Left ventricle myocardium inferior (tissue), 1 donor: ENCODE results near the gene SSBP3. TPM values are rescaled to one million over a fixed set of nuclear protein-coding genes. Genes with fewer than 3 reads are reported as not detected.

Experiments
- DNase-seq: peaks from one replicate; pipeline ENCODE4 v3.0.0-alpha.2; 2020
- H3K27ac ChIP-seq: fragments of 200-600 bp; replicated peaks from 2 replicates; pipeline ENCODE4 v1.8.0; 2021
- H3K27me3 ChIP-seq: fragments of 200-600 bp; 2 replicates; pipeline ENCODE4 v1.8.0; 2021; ENCODE audit warnings: low read depth
- H3K36me3 ChIP-seq: fragments of 200-600 bp; 2 replicates; pipeline ENCODE4 v1.8.0; 2021
- H3K4me1 ChIP-seq: fragments of 200-600 bp; 2 replicates; pipeline ENCODE4 v1.8.0; 2021
- H3K4me3 ChIP-seq: fragments of 200-600 bp; 2 replicates; pipeline ENCODE4 v1.8.0; 2021; ENCODE audit warnings: mild to moderate bottlenecking, moderate library complexity
- H3K9me3 ChIP-seq: fragments of 200-600 bp; replicated peaks from 2 replicates; pipeline ENCODE4 v1.8.0; 2021
- intact Hi-C: fragments of 100-400 bp; cut with micrococcal nuclease; formaldehyde crosslinking; loops from one replicate; pipeline ENCODE4 v1.11.0; 2022
- total RNA-seq: library from RNA; stranded (reverse); fragmentation: NEBNext Ultra II Directional; extraction: Animal tissue kit (Norgen Biotek cat#: 25700); gene quantifications from one replicate; pipeline ENCODE4 v1.2.1, GENCODE V29; 2021
- TF ChIP-seq, protein P1 (sequence below): fragments of 200-600 bp; IDR thresholded peaks from 2 replicates; pipeline ENCODE4 v1.8.0; 2021; ENCODE audit warnings: antibody characterized with exemption, mild to moderate bottlenecking, borderline replicate concordance
- donor health status: DM: no; HTN: yes; CAD: no; lungs with severe emphysema.

Gene SSBP3
- total RNA-seq, 1 donor from 2014 or later = 57.7 TPM

DNA sequence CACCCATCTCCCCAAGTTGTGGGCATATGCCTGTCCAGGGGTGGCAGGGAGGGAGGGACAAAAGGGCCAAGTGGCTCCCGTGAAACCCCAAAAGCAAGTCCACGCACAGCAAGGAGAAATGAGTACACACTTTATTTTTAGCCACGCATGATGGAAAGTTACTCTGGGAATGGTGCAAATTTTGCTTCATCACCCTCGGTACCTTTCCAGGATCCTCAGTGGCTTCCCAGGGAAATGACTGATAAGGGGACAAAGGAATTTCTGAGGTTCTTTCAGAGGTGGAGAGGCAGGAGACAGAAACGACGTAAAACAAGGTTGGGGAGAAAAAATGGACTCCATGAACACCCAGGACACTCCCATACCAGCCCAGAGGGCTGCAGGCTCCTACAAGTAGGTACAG is 65.8 kb downstream of the SSBP3 start:
- Histone ChIP-seq H3K4me3 (no peak overlapping the region), H3K36me3 (no peaks in the 10 kb centered on the region), H3K4me1 (peaks cover 83% of the 10 kb centered on the region), H3K27me3 (no peaks in the 10 kb centered on the region), H3K9me3 (no peaks in the 10 kb centered on the region), H3K27ac (peak overlapping the region; percentile 31)
- TF ChIP-seq, protein P1, sequence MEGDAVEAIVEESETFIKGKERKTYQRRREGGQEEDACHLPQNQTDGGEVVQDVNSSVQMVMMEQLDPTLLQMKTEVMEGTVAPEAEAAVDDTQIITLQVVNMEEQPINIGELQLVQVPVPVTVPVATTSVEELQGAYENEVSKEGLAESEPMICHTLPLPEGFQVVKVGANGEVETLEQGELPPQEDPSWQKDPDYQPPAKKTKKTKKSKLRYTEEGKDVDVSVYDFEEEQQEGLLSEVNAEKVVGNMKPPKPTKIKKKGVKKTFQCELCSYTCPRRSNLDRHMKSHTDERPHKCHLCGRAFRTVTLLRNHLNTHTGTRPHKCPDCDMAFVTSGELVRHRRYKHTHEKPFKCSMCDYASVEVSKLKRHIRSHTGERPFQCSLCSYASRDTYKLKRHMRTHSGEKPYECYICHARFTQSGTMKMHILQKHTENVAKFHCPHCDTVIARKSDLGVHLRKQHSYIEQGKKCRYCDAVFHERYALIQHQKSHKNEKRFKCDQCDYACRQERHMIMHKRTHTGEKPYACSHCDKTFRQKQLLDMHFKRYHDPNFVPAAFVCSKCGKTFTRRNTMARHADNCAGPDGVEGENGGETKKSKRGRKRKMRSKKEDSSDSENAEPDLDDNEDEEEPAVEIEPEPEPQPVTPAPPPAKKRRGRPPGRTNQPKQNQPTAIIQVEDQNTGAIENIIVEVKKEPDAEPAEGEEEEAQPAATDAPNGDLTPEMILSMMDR = no peak
- intact Hi-C loops = no loop called here
- no peak for DNase-seq

DNA sequence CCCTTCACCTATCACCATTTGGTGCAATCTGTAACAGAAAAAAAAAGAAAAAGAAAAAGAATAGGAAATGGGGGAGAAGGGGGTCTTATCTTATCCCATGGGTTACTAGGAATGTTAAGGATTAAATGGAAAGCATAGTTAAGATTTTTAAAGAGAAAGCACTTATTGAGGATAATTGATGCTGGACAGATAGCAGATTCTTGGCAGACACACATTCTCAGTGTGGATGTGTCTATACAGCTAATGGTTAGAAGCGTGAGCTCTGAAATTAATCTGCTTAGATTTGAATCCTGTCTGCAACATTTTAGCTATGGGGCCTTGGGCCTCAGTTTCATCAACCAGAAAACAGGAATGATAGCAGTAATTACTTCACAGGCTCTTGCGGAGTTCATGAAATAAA is 67.1 kb downstream of the SSBP3 start:
- Histone ChIP-seq H3K36me3 (no peaks in the 10 kb centered on the region), H3K27me3 (no peaks in the 10 kb centered on the region), H3K4me1 (peaks cover 96% of the 10 kb centered on the region), H3K27ac (peak overlapping the region; percentile 6), H3K9me3 (no peaks in the 10 kb centered on the region), H3K4me3 (no peak overlapping the region)
- TF ChIP-seq, protein P1 = no peak
- DNase-seq = no peak
- intact Hi-C loops = no loop called here

- intact Hi-C loops = no loop called here
- H3K27ac ChIP-seq = peak overlapping the region; percentile 6
- no peaks in the 10 kb centered on the region for H3K27me3 ChIP-seq
- DNase-seq = no peak
- H3K9me3 ChIP-seq = no peaks in the 10 kb centered on the region
- H3K36me3 ChIP-seq = no peaks in the 10 kb centered on the region
- TF ChIP-seq, protein P1 = no peak
- H3K4me3 ChIP-seq = no peak overlapping the region
- peaks cover 99% of the 10 kb centered on the region for H3K4me1 ChIP-seq
Observed at GRCh38 chr1:54338464-54338863, 67.7 kb downstream of the SSBP3 start.

DNA sequence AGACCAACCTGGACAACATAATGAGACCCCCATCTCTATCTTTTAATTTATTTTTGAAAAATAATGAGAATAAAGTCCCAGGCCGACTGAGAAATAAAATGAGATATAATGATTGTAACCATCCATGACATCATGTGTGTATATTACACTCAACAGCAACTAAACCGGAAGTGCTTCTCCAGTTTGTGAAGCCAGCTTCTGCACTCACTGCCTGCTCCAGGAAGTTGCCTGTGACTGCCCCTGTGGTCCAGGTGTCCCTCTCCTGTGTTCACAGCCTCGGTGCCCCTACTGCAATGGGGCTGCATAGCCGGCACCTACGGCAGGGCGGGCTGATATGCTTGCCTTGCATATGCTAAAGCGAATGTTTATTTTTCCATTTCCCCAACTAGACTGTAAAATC is 68.3 kb downstream of the SSBP3 start:
- Histone ChIP-seq H3K4me3 (no peak overlapping the region), H3K4me1 (peaks cover 99% of the 10 kb centered on the region), H3K9me3 (no peaks in the 10 kb centered on the region), H3K36me3 (no peaks in the 10 kb centered on the region), H3K27me3 (no peaks in the 10 kb centered on the region), H3K27ac (peak overlapping the region; percentile 6)
- TF ChIP-seq, protein P1 = no peak
- DNase-seq = no peak
- intact Hi-C loops = no loop called here

DNA sequence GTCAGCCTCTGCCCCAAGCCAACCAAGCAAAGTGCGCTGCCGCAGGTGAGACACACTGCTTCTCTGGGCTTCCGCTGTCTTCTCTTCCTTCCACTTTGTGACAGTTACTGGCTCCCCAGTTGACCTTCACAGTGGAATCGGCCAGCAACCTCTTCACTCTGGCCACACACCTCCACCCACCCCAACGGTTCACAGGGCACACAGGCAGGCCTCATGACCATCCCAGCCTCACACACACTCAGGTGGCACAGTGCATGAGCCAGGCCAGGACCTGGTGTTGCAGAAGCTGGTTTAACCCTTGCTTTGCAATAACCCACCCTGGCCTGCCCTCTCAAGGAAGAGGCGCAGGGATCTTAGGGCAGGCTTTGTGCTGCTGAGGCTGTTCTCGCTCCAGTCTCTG is 69.2 kb downstream of the SSBP3 start:
- intact Hi-C loops = no loop called here
- no peak overlapping the region for H3K4me3 ChIP-seq
- TF ChIP-seq, protein P1 = no peak
- DNase-seq = no peak
- no peaks in the 10 kb centered on the region for H3K27me3 ChIP-seq
- no peaks in the 10 kb centered on the region for H3K36me3 ChIP-seq
- H3K4me1 ChIP-seq = peaks cover 99% of the 10 kb centered on the region
- H3K9me3 ChIP-seq = no peaks in the 10 kb centered on the region
- no peak overlapping the region for H3K27ac ChIP-seq

- Histone ChIP-seq H3K4me3 (peak overlapping the region; percentile 49), H3K36me3 (no peaks in the 10 kb centered on the region), H3K27ac (peak overlapping the region; percentile 84), H3K9me3 (no peaks in the 10 kb centered on the region), H3K4me1 (peaks cover 99% of the 10 kb centered on the region), H3K27me3 (no peaks in the 10 kb centered on the region)
- DNase-seq = no peak
- intact Hi-C loops = no loop called here
- TF ChIP-seq, protein P1 = no peak
Observed at GRCh38 chr1:54336116-54336515, 70.1 kb downstream of the SSBP3 start.
